Neuronal stem cell (in vitro differentiated cells): ENCODE measurements around the gene CCDC181.

ENCODE experiments used
- DNase-seq: peaks from one replicate; pipeline ENCODE4 v3.0.0-alpha.2; 2013; ENCODE audit warnings: low spot score
- H2AFZ ChIP-seq: one replicate; pipeline ENCODE4 v1.6.1; 2013; ENCODE audit warnings: mild to moderate bottlenecking, low read length, inconsistent platforms
- H2AK5ac ChIP-seq: 2 replicates; pipeline ENCODE4 v1.6.1; 2013; ENCODE audit warnings: low read depth, mild to moderate bottlenecking, inconsistent platforms, low read length, moderate library complexity, mixed read lengths
- H2BK120ac ChIP-seq: 2 replicates; pipeline ENCODE4 v1.6.1; 2013; ENCODE audit warnings: low read depth, mild to moderate bottlenecking, inconsistent platforms, low read length, moderate library complexity, mixed read lengths
- H2BK12ac ChIP-seq: one replicate; pipeline ENCODE4 v1.6.1; 2013; ENCODE audit warnings: low read length, inconsistent platforms
- H2BK15ac ChIP-seq: 2 replicates; pipeline ENCODE4 v1.6.1; 2013; ENCODE audit warnings: mild to moderate bottlenecking, low read length, inconsistent platforms, mixed read lengths
- H2BK5ac ChIP-seq: one replicate; pipeline ENCODE4 v1.6.1; 2013; ENCODE audit warnings: inconsistent platforms, mild to moderate bottlenecking, low read length, moderate library complexity
- H3K14ac ChIP-seq: one replicate; pipeline ENCODE4 v1.6.1; 2013; ENCODE audit warnings: low read length, inconsistent platforms
- H3K18ac ChIP-seq: 2 replicates; pipeline ENCODE4 v1.6.1; 2013; ENCODE audit warnings: low read length, inconsistent platforms
- H3K23ac ChIP-seq: 2 replicates; pipeline ENCODE4 v1.6.1; 2013; ENCODE audit warnings: low read depth, mild to moderate bottlenecking, mixed read lengths, low read length, inconsistent platforms; ENCODE audit not compliant: poor library complexity
- H3K27ac ChIP-seq: replicated peaks from 3 replicates; pipeline ENCODE4 v1.5.1; 2013; ENCODE audit warnings: low read length, inconsistent platforms
- H3K27me3 ChIP-seq, 3 experiments: 2 replicates each; pipeline ENCODE4 v1.6.1; 2013; ENCODE audit warnings: low read length in 3 of 3, mild to moderate bottlenecking in 2 of 3, inconsistent platforms in 1 of 3, low read depth in 1 of 3, mixed read lengths in 1 of 3, moderate library complexity in 1 of 3; ENCODE audit not compliant: control insufficient read depth in 3 of 3, insufficient read depth in 3 of 3
- H3K36me3 ChIP-seq, 2 donors: replicated peaks in 1 of 2; 2 replicates each; pipeline ENCODE4 v1.6.1; 2013; ENCODE audit warnings: low read length in 2 of 2; ENCODE audit not compliant: control insufficient read depth in 2 of 2, insufficient read depth in 2 of 2
- H3K4ac ChIP-seq: 2 replicates; pipeline ENCODE4 v1.6.1; 2013; ENCODE audit warnings: inconsistent platforms, mild to moderate bottlenecking, low read length, moderate library complexity
- H3K4me1 ChIP-seq, 2 donors: 1 replicate in 1 of 2; 2 replicates in 1 of 2; pipeline ENCODE4 v1.6.1; 2013; ENCODE audit warnings: low read length in 2 of 2, low read depth in 1 of 2; ENCODE audit not compliant: control insufficient read depth in 2 of 2, insufficient read depth in 1 of 2
- H3K4me2 ChIP-seq: one replicate; pipeline ENCODE4 v1.6.1; 2013; ENCODE audit warnings: mild to moderate bottlenecking, low read length, inconsistent platforms; ENCODE audit not compliant: insufficient read depth, poor library complexity, severe bottlenecking
- H3K4me3 ChIP-seq, 2 donors: 2 replicates each; pipeline ENCODE4 v1.5.1; 2013; ENCODE audit warnings: low read length in 2 of 2, mild to moderate bottlenecking in 2 of 2, inconsistent platforms in 1 of 2, moderate library complexity in 1 of 2
- H3K79me1 ChIP-seq: one replicate; pipeline ENCODE4 v1.6.1; 2013; ENCODE audit warnings: low read depth, mild to moderate bottlenecking, inconsistent platforms, low read length, moderate library complexity
- H3K9ac ChIP-seq: one replicate; pipeline ENCODE4 v1.6.1; 2013; ENCODE audit warnings: mild to moderate bottlenecking, low read depth, low read length, inconsistent platforms; ENCODE audit not compliant: poor library complexity
- H3K9me3 ChIP-seq, 2 donors: replicated peaks in 1 of 2; 2 replicates each; pipeline versions ENCODE3 to v1.6.1; 2013; ENCODE audit warnings: low read length in 2 of 2, mild to moderate bottlenecking in 2 of 2, inconsistent platforms in 1 of 2, low read depth in 1 of 2, mixed read lengths in 1 of 2, moderate library complexity in 1 of 2; ENCODE audit not compliant: control insufficient read depth in 2 of 2, insufficient read depth in 1 of 2
- H4K8ac ChIP-seq: one replicate; pipeline ENCODE4 v1.6.1; 2013; ENCODE audit warnings: low read depth, mild to moderate bottlenecking, inconsistent platforms, low read length, moderate library complexity
- H4K91ac ChIP-seq: one replicate; pipeline ENCODE4 v1.6.1; 2013; ENCODE audit warnings: low read length, low read depth, mild to moderate bottlenecking, inconsistent platforms; ENCODE audit not compliant: poor library complexity
- WGBS, 2 donors: extraction: QIAGEN DNeasy Blood & Tissue Kit; methylation state at CpG; one replicate each; pipeline ENCODE4 v1.1.7; 2013; ENCODE audit warnings: missing lambda C conversion rate in 2 of 2, mixed read lengths in 1 of 2; ENCODE audit not compliant: insufficient read length in 2 of 2, insufficient replicate concordance in 1 of 2; ENCODE audit errors: extremely low coverage in 2 of 2; 5-methylcytosine and 5-hydroxymethylcytosine counted together

The CCDC181 gene

DNA sequence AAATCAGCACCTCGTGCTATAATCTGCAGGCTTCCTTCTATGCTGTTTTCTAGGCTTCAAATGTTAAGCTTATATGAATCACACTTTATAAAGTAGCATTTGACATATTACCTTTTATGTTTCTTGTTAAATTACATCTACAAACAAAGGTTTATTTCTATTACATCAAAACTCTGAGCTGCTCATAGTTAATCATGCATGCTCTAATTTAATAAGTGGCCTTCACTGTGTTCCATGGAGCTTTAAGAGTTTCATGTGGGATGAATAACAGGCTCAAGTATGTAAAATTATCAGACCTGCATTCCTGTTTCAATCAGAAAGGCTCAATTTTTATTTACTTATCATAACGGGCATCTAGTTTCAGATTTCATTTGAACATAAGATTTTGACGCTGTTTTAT, 45.5 kb upstream of the CCDC181 start:
- H3K4ac ChIP-seq: no peak overlapping the region
- H3K36me3 ChIP-seq: peaks cover 2 to 49% of the 10 kb centered on the region in 2 donors
- H3K18ac ChIP-seq: no peak overlapping the region
- H3K4me3 ChIP-seq: no peak overlapping the region
- no peak overlapping the region for H2BK5ac ChIP-seq
- no peak for DNase-seq
- no peak overlapping the region for H3K27ac ChIP-seq
- H2AFZ ChIP-seq: no peak overlapping the region
- no peak overlapping the region for H2BK120ac ChIP-seq
- H2AK5ac ChIP-seq: no peak overlapping the region
- H2BK15ac ChIP-seq: no peak overlapping the region
- peaks cover 0 to 4% of the 10 kb centered on the region in 2 donors for H3K4me1 ChIP-seq
- no peaks in the 10 kb centered on the region for H3K79me1 ChIP-seq
- H3K9me3 ChIP-seq: no peaks in the 10 kb centered on the region
- no peak overlapping the region for H2BK12ac ChIP-seq
- H3K27me3 ChIP-seq: no peaks in the 10 kb centered on the region
- no peak overlapping the region for H4K91ac ChIP-seq
- no peak overlapping the region for H4K8ac ChIP-seq
- no CpG with 5 or more reads among the region's 3 CpGs for WGBS, 2 donors
- no peak overlapping the region for H3K23ac ChIP-seq
- no peak overlapping the region for H3K14ac ChIP-seq
- no peak overlapping the region for H3K9ac ChIP-seq
- H3K4me2 ChIP-seq: no peak overlapping the region

GRCh38 chr1:169468982-169469381, 41.7 kb upstream of the CCDC181 start:
- Histone ChIP-seq H4K91ac (no peak overlapping the region), H2BK120ac (no peak overlapping the region), H3K9me3 (no peaks in the 10 kb centered on the region), H3K4ac (no peak overlapping the region), H3K4me2 (no peak overlapping the region), H3K27me3 (no peaks in the 10 kb centered on the region), H2BK15ac (no peak overlapping the region), H2AFZ (no peak overlapping the region), H4K8ac (no peak overlapping the region), H3K27ac (no peak overlapping the region), H2BK5ac (no peak overlapping the region), H3K18ac (no peak overlapping the region), H3K79me1 (no peaks in the 10 kb centered on the region), H3K9ac (no peak overlapping the region), H3K4me3 (no peak overlapping the region), H3K14ac (no peak overlapping the region), H3K23ac (no peak overlapping the region), H2AK5ac (no peak overlapping the region), H3K36me3 (peaks cover 2 to 52% of the 10 kb centered on the region in 2 donors), H2BK12ac (no peak overlapping the region), H3K4me1 (no peaks in the 10 kb centered on the region)
- DNase-seq: no peak

DNA sequence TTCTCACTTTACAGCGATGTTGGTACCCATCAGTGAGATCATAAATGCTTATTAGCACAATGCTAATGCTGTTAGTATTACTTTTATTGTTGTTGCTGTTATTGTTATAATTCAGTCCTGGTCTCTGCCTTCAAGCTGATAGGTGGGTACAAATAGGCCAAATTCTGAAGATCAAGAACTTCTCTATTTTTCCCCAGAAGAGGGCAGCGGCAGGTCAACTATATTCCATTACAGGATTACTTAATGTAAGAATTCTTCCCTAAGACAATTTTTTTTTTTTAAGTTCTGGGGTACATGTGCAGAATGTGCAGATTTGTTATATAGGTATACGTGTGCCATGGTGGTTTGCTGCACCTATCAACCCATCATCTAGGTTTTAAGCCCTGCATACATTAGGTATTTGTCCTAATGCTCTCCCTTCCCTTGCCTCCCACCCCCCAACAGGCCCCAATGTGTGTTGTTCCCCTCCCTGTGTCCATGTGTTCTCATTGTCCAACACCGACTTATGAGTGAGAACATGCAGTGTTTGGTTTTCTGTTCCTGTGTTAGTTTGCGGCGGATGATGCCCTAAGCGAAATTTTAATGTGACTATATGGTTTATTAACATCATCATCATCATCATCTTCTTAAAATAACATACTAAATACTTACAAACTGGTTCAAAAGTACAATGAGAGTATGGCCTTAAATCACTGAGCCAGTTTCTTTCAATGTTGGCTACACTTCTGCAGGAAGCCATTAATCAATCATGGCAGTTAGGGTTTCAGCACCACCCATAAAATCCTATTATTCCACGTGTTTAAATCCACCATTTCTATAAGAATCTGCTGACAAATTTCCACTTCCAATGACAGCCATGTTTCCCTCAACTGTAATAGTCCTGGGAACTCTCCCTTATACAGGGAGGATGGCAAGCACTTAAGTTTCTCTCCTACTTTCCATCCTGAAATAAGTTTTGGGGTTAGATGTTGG, 39.3 kb upstream of the CCDC181 start:
- H3K18ac ChIP-seq: no peak overlapping the region
- H3K4me1 ChIP-seq: no peaks in the 10 kb centered on the region
- no peak overlapping the region for H2BK120ac ChIP-seq
- peaks cover 2 to 48% of the 10 kb centered on the region in 2 donors for H3K36me3 ChIP-seq
- no peaks in the 10 kb centered on the region for H3K9me3 ChIP-seq
- no peak overlapping the region for H2BK15ac ChIP-seq
- H2BK5ac ChIP-seq: no peak overlapping the region
- H4K8ac ChIP-seq: no peak overlapping the region
- H3K79me1 ChIP-seq: no peaks in the 10 kb centered on the region
- DNase-seq: no peak
- no peak overlapping the region for H3K9ac ChIP-seq
- no peak overlapping the region for H4K91ac ChIP-seq
- H2AFZ ChIP-seq: no peak overlapping the region
- no CpG with 5 or more reads among the region's 8 CpGs for WGBS, 2 donors
- no peak overlapping the region for H3K4me3 ChIP-seq
- no peak overlapping the region for H3K14ac ChIP-seq
- no peak overlapping the region for H2AK5ac ChIP-seq
- no peak overlapping the region for H3K4me2 ChIP-seq
- no peak overlapping the region for H3K23ac ChIP-seq
- no peak overlapping the region for H3K27ac ChIP-seq
- H2BK12ac ChIP-seq: no peak overlapping the region
- H3K27me3 ChIP-seq: no peaks in the 10 kb centered on the region
- no peak overlapping the region for H3K4ac ChIP-seq

DNA sequence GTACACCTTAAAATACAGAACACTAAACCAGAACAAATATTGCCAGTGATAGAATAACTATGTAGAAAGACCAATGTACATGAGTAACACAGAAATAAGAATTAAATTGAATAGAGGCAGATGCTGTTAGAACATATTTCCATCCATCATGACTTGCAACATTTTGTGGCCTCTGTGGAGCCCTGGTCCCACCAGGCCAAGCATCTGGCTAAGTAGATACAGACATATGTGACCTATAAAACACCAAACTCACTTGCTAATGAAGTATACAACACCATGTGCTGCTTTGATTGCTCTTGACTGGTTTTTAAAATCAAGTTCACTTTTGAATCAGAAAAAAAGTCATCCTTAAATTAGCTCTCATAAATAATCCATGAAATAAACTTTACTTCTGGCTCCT, 38.0 kb upstream of the CCDC181 start:
- Histone ChIP-seq H2BK12ac (no peak overlapping the region), H2BK15ac (no peak overlapping the region), H4K91ac (no peak overlapping the region), H3K9me3 (no peaks in the 10 kb centered on the region), H2BK5ac (no peak overlapping the region), H4K8ac (no peak overlapping the region), H3K18ac (no peak overlapping the region), H2AK5ac (no peak overlapping the region), H3K4ac (no peak overlapping the region), H3K27ac (no peak overlapping the region), H2AFZ (no peak overlapping the region), H3K4me1 (peaks cover 0 to 2% of the 10 kb centered on the region in 2 donors), H3K79me1 (no peaks in the 10 kb centered on the region), H3K4me3 (no peak overlapping the region), H3K14ac (no peak overlapping the region), H3K36me3 (peaks cover 2 to 47% of the 10 kb centered on the region in 2 donors), H3K9ac (no peak overlapping the region), H2BK120ac (no peak overlapping the region), H3K23ac (no peak overlapping the region), H3K27me3 (no peaks in the 10 kb centered on the region), H3K4me2 (no peak overlapping the region)
- no peak for DNase-seq
